ENCODE data around the gene OR11A1.

- no peak for TF ChIP-seq CTCF (IDR thresholded peaks at IDR 0.05)
- no peak for TF ChIP-seq ZFX (IDR thresholded peaks at IDR 0.05; ENCODE audit: borderline replicate concordance)
Measured at GRCh38 chr6:29500594-29500993, 43.7 kb upstream of the OR11A1 start.
